ENCODE data around the gene ZNF330. TPM values are rescaled to one million over a fixed set of nuclear protein-coding genes. Genes with fewer than 3 reads are reported as not detected.

The ZNF330 gene
- total RNA-seq, 1 experiment from 2014 or later = 18.6 TPM

DNA sequence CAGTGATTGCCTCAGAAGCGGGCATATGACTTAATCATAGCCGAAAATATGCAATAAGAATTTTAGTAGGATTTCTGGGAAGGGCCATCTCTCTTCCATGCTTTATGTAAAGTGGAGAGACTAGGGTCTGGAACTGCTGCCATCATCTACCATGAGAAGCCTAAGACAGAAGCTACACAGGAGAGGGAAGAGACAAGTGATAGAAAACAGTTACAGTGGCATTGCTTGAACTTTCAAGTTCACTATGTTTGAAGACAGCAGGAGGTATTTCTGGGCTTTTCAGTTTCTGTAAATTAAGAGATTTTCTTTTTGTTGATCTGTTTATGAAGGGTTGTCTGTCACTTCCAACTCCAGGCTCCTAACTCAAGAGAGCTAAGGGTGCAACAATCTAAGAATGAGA, 62.5 kb downstream of the ZNF330 start:
- H3K27me3 Mint-ChIP-seq (ENCODE audit: unreplicated experiment) = no peaks in the 10 kb centered on the region
- CTCF ChIA-PET = no interaction called here
- DNase-seq = no peak
- no peaks in the 10 kb centered on the region for H3K36me3 Mint-ChIP-seq (ENCODE audit: insufficient read depth, unreplicated experiment)
- no peak overlapping the region for H3K4me3 Mint-ChIP-seq (ENCODE audit: low read depth, unreplicated experiment)
- H3K27ac Mint-ChIP-seq (ENCODE audit: unreplicated experiment) = no peak overlapping the region
- no peaks in the 10 kb centered on the region for H3K4me1 Mint-ChIP-seq (ENCODE audit: low read depth, unreplicated experiment)
- H3K9me3 Mint-ChIP-seq (ENCODE audit: low read depth, unreplicated experiment) = no peaks in the 10 kb centered on the region
- intact Hi-C loops (cut with micrococcal nuclease; ENCODE audit: unreplicated experiment) = no loop called here
- TF ChIP-seq, protein P1, sequence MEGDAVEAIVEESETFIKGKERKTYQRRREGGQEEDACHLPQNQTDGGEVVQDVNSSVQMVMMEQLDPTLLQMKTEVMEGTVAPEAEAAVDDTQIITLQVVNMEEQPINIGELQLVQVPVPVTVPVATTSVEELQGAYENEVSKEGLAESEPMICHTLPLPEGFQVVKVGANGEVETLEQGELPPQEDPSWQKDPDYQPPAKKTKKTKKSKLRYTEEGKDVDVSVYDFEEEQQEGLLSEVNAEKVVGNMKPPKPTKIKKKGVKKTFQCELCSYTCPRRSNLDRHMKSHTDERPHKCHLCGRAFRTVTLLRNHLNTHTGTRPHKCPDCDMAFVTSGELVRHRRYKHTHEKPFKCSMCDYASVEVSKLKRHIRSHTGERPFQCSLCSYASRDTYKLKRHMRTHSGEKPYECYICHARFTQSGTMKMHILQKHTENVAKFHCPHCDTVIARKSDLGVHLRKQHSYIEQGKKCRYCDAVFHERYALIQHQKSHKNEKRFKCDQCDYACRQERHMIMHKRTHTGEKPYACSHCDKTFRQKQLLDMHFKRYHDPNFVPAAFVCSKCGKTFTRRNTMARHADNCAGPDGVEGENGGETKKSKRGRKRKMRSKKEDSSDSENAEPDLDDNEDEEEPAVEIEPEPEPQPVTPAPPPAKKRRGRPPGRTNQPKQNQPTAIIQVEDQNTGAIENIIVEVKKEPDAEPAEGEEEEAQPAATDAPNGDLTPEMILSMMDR (IDR thresholded peaks at IDR 0.05; ENCODE audit: unreplicated experiment) = no peak
- BruUV-seq (replicated peaks) = no TSS peak

DNA sequence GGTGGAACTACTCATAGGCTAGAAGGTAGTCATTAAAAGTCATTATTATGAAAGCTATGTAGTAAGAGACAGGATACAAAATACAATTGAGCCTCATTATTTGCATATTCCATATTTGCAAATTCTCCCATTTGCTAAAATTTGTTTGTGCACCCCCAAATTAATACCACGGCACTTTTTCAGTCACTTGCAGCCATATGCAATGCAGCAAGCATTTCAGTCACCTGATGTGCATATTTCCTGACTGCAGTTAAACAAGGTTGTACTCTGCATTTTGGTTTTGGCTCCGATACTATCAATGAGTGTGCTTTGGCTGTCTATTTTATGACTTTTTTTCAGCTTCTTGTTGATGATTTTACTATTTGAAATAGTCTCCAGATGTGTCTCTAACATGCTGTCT, 62.9 kb downstream of the ZNF330 start:
- BruUV-seq (replicated peaks) = no TSS peak
- CTCF ChIA-PET = no interaction called here
- H3K27me3 Mint-ChIP-seq (ENCODE audit: unreplicated experiment) = no peaks in the 10 kb centered on the region
- no peak overlapping the region for H3K27ac Mint-ChIP-seq (ENCODE audit: unreplicated experiment)
- no peaks in the 10 kb centered on the region for H3K36me3 Mint-ChIP-seq (ENCODE audit: insufficient read depth, unreplicated experiment)
- H3K9me3 Mint-ChIP-seq (ENCODE audit: low read depth, unreplicated experiment) = no peaks in the 10 kb centered on the region
- H3K4me3 Mint-ChIP-seq (ENCODE audit: low read depth, unreplicated experiment) = no peak overlapping the region
- H3K4me1 Mint-ChIP-seq (ENCODE audit: low read depth, unreplicated experiment) = no peaks in the 10 kb centered on the region
- TF ChIP-seq, protein P1 (IDR thresholded peaks at IDR 0.05; ENCODE audit: unreplicated experiment) = no peak
- DNase-seq = no peak
- intact Hi-C loops (cut with micrococcal nuclease; ENCODE audit: unreplicated experiment) = no loop called here

Other genes starting within 250 kb of the ZNF330 start
- gene RNF150, start 87.4 kb upstream of the ZNF330 start, total RNA-seq (2022) = 0.14 and 0.17 TPM in 2 replicates

Measured in Calu3 (cell line).